B cell (primary cell): ENCODE measurements around the gene PMVK. TPM values are rescaled to one million over a fixed set of nuclear protein-coding genes. Genes with fewer than 3 reads are reported as not detected.

Source experiments
- ATAC-seq: fragments of 200-7000 bp; cut with Tn5 transposase; one replicate; pipeline ENCODE4 v1.10.0; 2021; ENCODE audit warnings: low read depth, mild to moderate bottlenecking, moderate number of reproducible peaks, moderate library complexity
- CTCF ChIA-PET: fragments of 350-600 bp; sonication (Branson Sonifier 250); formaldehyde crosslinking; loops from one replicate; lab custom pipeline; 2021; ENCODE audit warnings: antibody characterized with exemption, inconsistent platforms; lab: Charles Lee
- POLR2A ChIA-PET: fragments of 350-600 bp; sonication (Branson Sonifier 250); formaldehyde crosslinking; loops from one replicate; lab custom pipeline; 2021; ENCODE audit warnings: antibody characterized with exemption; lab: Charles Lee
- DNase-seq: peaks from one replicate; pipeline ENCODE4 v3.0.0; 2013
- H2AFZ ChIP-seq: 2 replicates; pipeline ENCODE4 v1.6.1; 2012; ENCODE audit warnings: mild to moderate bottlenecking, low read depth, low read length; ENCODE audit not compliant: insufficient read depth, poor library complexity, severe bottlenecking
- H3K27ac ChIP-seq, 2 donors: 1 replicate in 1 of 2; 2 replicates in 1 of 2; pipeline ENCODE4 v1.5.1; 2012 to 2013; ENCODE audit warnings: low read length in 2 of 2, mild to moderate bottlenecking in 2 of 2, moderate library complexity in 1 of 2
- H3K27me3 ChIP-seq, 4 experiments: fragments of 200-600 bp in 1 of 4; sonication (generic) in 1 of 4; replicated peaks in 1 of 4; 1 replicate in 2 of 4; 2 replicates in 2 of 4; pipeline versions ENCODE4 v1.6.1 to v1.7.0; 2013 to 2016; ENCODE audit warnings: low read length in 3 of 4, mild to moderate bottlenecking in 2 of 4, mixed read lengths in 1 of 4, moderate library complexity in 1 of 4; ENCODE audit not compliant: insufficient read depth in 4 of 4, control insufficient read depth in 3 of 4; ENCODE audit errors: control extremely low read depth in 1 of 4
- H3K36me3 ChIP-seq, 2 experiments: replicated peaks in 1 of 2; 1 replicate in 1 of 2; 2 replicates in 1 of 2; pipeline versions ENCODE4 v1.6.1 to v1.7.1; 2013; ENCODE audit warnings: low read length in 1 of 2; ENCODE audit not compliant: insufficient read depth in 2 of 2, control insufficient read depth in 1 of 2; ENCODE audit errors: control extremely low read depth in 1 of 2, extremely low read depth in 1 of 2
- H3K4me1 ChIP-seq, 2 donors: fragments of 200-600 bp in 1 of 2; sonication (generic) in 1 of 2; 1 replicate in 1 of 2; 2 replicates in 1 of 2; pipeline versions ENCODE4 v1.5.1 to v1.6.1; 2013 to 2017; ENCODE audit warnings: low read length in 2 of 2; ENCODE audit not compliant: control insufficient read depth in 2 of 2, insufficient read depth in 2 of 2
- H3K4me2 ChIP-seq: replicated peaks from 2 replicates; pipeline ENCODE3; 2012; ENCODE audit warnings: mild to moderate bottlenecking, low read depth, low read length; ENCODE audit not compliant: poor library complexity, severe bottlenecking
- H3K4me3 ChIP-seq, 5 experiments: fragments of 200-600 bp in 1 of 5; sonication (generic) in 1 of 5; 1 replicate in 3 of 5; 2 replicates in 2 of 5; pipeline versions ENCODE4 v1.5.1 to v1.7.0; 2011 to 2016; ENCODE audit warnings: low read length in 4 of 5, mild to moderate bottlenecking in 4 of 5, low read depth in 2 of 5, control low read depth in 1 of 5, moderate library complexity in 1 of 5; ENCODE audit not compliant: insufficient read depth in 1 of 5; ENCODE audit errors: control extremely low read depth in 1 of 5, extremely low read depth in 1 of 5
- H3K79me2 ChIP-seq: fragments of 200-600 bp; sonication (generic); one replicate; pipeline ENCODE4 v1.6.0; 2016; ENCODE audit warnings: low read length; ENCODE audit not compliant: control insufficient read depth, insufficient read depth
- H3K9ac ChIP-seq: fragments of 200-600 bp; sonication (generic); 2 replicates; pipeline ENCODE4 v1.6.1; 2017; ENCODE audit warnings: mild to moderate bottlenecking, low read length, moderate library complexity
- H3K9me3 ChIP-seq, 3 donors: one replicate each; pipeline versions ENCODE4 v1.6.1 to v1.7.1; 2013; ENCODE audit warnings: low read length in 2 of 3; ENCODE audit not compliant: control insufficient read depth in 2 of 3, insufficient read depth in 1 of 3; ENCODE audit errors: control extremely low read depth in 1 of 3
- H4K20me1 ChIP-seq: 2 replicates; pipeline ENCODE4 v1.6.0; 2012; ENCODE audit warnings: mild to moderate bottlenecking, low read length; ENCODE audit not compliant: insufficient read depth, control insufficient read depth, poor library complexity, severe bottlenecking
- H3K27ac Mint-ChIP-seq: one replicate; pipeline ENCODE4 v1.8.0; 2021; ENCODE audit warnings: mixed read lengths
- H3K27me3 Mint-ChIP-seq: one replicate; pipeline ENCODE4 v1.8.0; 2021; ENCODE audit warnings: mixed read lengths
- H3K4me1 Mint-ChIP-seq: one replicate; pipeline ENCODE4 v1.8.0; 2021; ENCODE audit warnings: mixed read lengths
- H3K4me3 Mint-ChIP-seq: one replicate; pipeline ENCODE4 v1.8.0; 2021; ENCODE audit warnings: mixed read lengths
- H3K9me3 Mint-ChIP-seq: one replicate; pipeline ENCODE4 v1.8.0; 2022; ENCODE audit warnings: mixed read lengths; ENCODE audit not compliant: insufficient read depth
- EZH2 ChIP-seq: IDR thresholded peaks from 2 replicates; pipeline ENCODE4 v1.6.1; 2012; ENCODE audit warnings: borderline replicate concordance, low read depth, mild to moderate bottlenecking, moderate library complexity, low read length; ENCODE audit not compliant: insufficient read depth, poor library complexity, severe bottlenecking
- WGBS: methylation state at CpG from one replicate; pipeline ENCODE4 v1.1.5; 2013; ENCODE audit warnings: missing lambda C conversion rate; ENCODE audit not compliant: insufficient coverage; 5-methylcytosine and 5-hydroxymethylcytosine counted together
- intact Hi-C: fragments of 100-400 bp; cut with micrococcal nuclease; formaldehyde crosslinking; loops from one replicate; pipeline ENCODE4 v1.10.0; 2022
- polyA plus RNA-seq: library from polyadenylated mRNA; depleted of rRNA; stranded (reverse); fragments of >200 nt; gene quantifications from 2 replicates; pipeline ENCODE4 v1.2.3, GENCODE V29; 2012
- total RNA-seq, 2 donors: library from RNA; stranded (reverse); fragments of 120-200 nt in 1 of 2; gene quantifications; 1 replicate in 1 of 2; 2 replicates in 1 of 2; pipeline versions ENCODE4 v1.2.3 to v1.2.4, GENCODE V29; 2013 to 2022
- TF ChIP-seq, protein P1 (sequence below): fragments of 200-600 bp; IDR thresholded peaks from one replicate; pipeline ENCODE4 v1.8.0; 2022; ENCODE audit warnings: antibody characterized with exemption, mild to moderate bottlenecking

PMVK gene
- total and polyA plus RNA-seq, 2 donors (not counting 1 experiment from before 2014, with no cell fraction given): 15.0 to 15.4 TPM

DNA sequence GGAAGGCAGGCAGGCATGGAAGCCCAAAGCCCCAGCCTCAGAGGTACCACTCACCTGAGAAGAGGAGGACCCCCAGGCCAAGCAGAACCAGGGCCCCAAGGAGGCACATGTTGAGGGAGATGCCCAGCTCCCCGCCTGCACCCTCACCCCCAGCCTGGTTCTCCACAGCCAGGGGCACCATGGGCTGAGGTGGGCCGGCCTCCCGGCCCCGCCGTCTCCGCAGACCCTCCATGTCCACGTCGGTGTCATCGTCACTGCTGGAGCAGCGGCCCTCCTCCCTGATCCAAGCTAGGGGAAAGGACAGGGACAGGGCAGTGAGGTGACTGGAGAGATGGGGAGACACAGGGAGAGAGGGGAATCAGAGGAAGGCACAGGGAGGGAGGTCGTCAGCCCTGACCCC lies 11.6 kb upstream of the PMVK start:
- ATAC-seq: no peak
- ChIA-PET POLR2A (no interaction called here), CTCF (interaction anchor here (1.0 kb wide), 1 partner anchor 137 kb away, joined by 3 read pairs; no protein-coding TSS in a partner anchor)
- Histone ChIP-seq H3K4me3 (no peak overlapping the region), H3K4me1 (peaks cover 40 to 52% of the 10 kb centered on the region in 2 donors), H3K27ac (no peak overlapping the region), H3K4me2 (no peak overlapping the region), H3K9me3 (no peaks in the 10 kb centered on the region), H3K9ac (no peak overlapping the region), H4K20me1 (peaks cover 47% of the 10 kb centered on the region), H3K79me2 (peaks cover 36% of the 10 kb centered on the region), H2AFZ (no peak overlapping the region), H3K36me3 (peaks cover 2 to 67% of the 10 kb centered on the region in 2 experiments), H3K27me3 (no peaks in the 10 kb centered on the region)
- H3K27me3 Mint-ChIP-seq: no peaks in the 10 kb centered on the region
- no peak overlapping the region for H3K4me3 Mint-ChIP-seq
- no peaks in the 10 kb centered on the region for H3K9me3 Mint-ChIP-seq
- peaks cover 57% of the 10 kb centered on the region for H3K4me1 Mint-ChIP-seq
- TF ChIP-seq, protein P1, sequence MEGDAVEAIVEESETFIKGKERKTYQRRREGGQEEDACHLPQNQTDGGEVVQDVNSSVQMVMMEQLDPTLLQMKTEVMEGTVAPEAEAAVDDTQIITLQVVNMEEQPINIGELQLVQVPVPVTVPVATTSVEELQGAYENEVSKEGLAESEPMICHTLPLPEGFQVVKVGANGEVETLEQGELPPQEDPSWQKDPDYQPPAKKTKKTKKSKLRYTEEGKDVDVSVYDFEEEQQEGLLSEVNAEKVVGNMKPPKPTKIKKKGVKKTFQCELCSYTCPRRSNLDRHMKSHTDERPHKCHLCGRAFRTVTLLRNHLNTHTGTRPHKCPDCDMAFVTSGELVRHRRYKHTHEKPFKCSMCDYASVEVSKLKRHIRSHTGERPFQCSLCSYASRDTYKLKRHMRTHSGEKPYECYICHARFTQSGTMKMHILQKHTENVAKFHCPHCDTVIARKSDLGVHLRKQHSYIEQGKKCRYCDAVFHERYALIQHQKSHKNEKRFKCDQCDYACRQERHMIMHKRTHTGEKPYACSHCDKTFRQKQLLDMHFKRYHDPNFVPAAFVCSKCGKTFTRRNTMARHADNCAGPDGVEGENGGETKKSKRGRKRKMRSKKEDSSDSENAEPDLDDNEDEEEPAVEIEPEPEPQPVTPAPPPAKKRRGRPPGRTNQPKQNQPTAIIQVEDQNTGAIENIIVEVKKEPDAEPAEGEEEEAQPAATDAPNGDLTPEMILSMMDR: no peak
- TF ChIP-seq EZH2: no peak
- intact Hi-C loops: no loop called here
- DNase-seq: no peak
- no peak overlapping the region for H3K27ac Mint-ChIP-seq
- WGBS: 96% methylated on average over 11 of the region's 11 CpGs

- H3K4me1 ChIP-seq: peaks cover 39 to 52% of the 10 kb centered on the region in 2 donors
Measured at GRCh38 chr1:154945962-154946850, 9.7 kb upstream of the PMVK start.

More at GRCh38 chr1:154945962-154946850, 9.7 kb upstream of the PMVK start:
- Mint-ChIP-seq H3K27ac (no peak overlapping the region), H3K4me3 (no peak overlapping the region), H3K4me1 (peaks cover 56% of the 10 kb centered on the region), H3K9me3 (no peaks in the 10 kb centered on the region), H3K27me3 (no peaks in the 10 kb centered on the region)
- Histone ChIP-seq H3K9me3 (no peaks in the 10 kb centered on the region), H3K9ac (no peak overlapping the region), H2AFZ (no peak overlapping the region), H3K36me3 (peaks cover 2 to 58% of the 10 kb centered on the region in 2 experiments), H3K79me2 (peaks cover 23% of the 10 kb centered on the region), H3K27me3 (no peaks in the 10 kb centered on the region), H3K27ac (no peak overlapping the region), H3K4me2 (no peak overlapping the region), H4K20me1 (peaks cover 36% of the 10 kb centered on the region), H3K4me3 (no peak overlapping the region)
- ATAC-seq (no peak), DNase-seq (no peak)
- intact Hi-C loops: no loop called here
- no peak for TF ChIP-seq EZH2
- TF ChIP-seq, protein P1: no peak
- ChIA-PET CTCF (interaction anchor here (0.7 to 2.3 kb wide), 5 partner anchors 10 to 145 kb away, joined by 3 to 8 read pairs (median 4); partner anchors contain the start of genes EFNA4 and PMVK), POLR2A (interaction anchor here (0.5 to 0.8 kb wide), 2 partner anchors 10 to 27 kb away, joined by 3 to 7 read pairs; partner anchors contain the start of gene PBXIP1)
- WGBS: 85% methylated on average over 17 of the region's 17 CpGs
